KMS-11 (cell line): ENCODE measurements around the gene MEGF6.
"Not testable (repeated sequence)": the region's sequence is repeated elsewhere in the genome, so short reads cannot be mapped to it uniquely, and the experiment has no call there.

Experiments used
- H2AFZ ChIP-seq: fragments of 200-600 bp; sonication (generic); 2 replicates; pipeline ENCODE4 v1.6.1; 2016; ENCODE audit warnings: antibody characterized with exemption, mixed run types, low read depth
- H3K27ac ChIP-seq: fragments of 200-600 bp; sonication (generic); 2 replicates; pipeline ENCODE4 v1.6.1; 2016; ENCODE audit warnings: mild to moderate bottlenecking, mixed run types
- H3K27me3 ChIP-seq: fragments of 200-600 bp; sonication (generic); 2 replicates; pipeline ENCODE4 v1.6.1; 2017; ENCODE audit warnings: mild to moderate bottlenecking, low read depth, mixed run types, moderate library complexity; ENCODE audit not compliant: insufficient read depth
- H3K36me3 ChIP-seq: fragments of 200-600 bp; sonication (generic); 2 replicates; pipeline ENCODE4 v1.6.1; 2017; ENCODE audit warnings: mild to moderate bottlenecking, mixed run types; ENCODE audit not compliant: insufficient read depth
- H3K4me1 ChIP-seq: fragments of 200-600 bp; sonication (generic); 2 replicates; pipeline ENCODE4 v1.6.1; 2016; ENCODE audit warnings: mild to moderate bottlenecking, low read depth, mixed run types; ENCODE audit not compliant: poor library complexity, severe bottlenecking
- H3K4me2 ChIP-seq: fragments of 200-600 bp; sonication (generic); 2 replicates; pipeline ENCODE4 v1.7.0; 2016; ENCODE audit warnings: mild to moderate bottlenecking, mixed run types
- H3K4me3 ChIP-seq: fragments of 200-600 bp; sonication (generic); IDR thresholded peaks from 2 replicates; pipeline ENCODE4 v1.6.1; 2017; ENCODE audit warnings: low read depth, low read length, mixed read lengths; ENCODE audit not compliant: insufficient read depth
- H3K79me2 ChIP-seq: fragments of 200-600 bp; sonication (generic); 2 replicates; pipeline ENCODE4 v1.6.1; 2016; ENCODE audit warnings: low read depth, mixed run types; ENCODE audit not compliant: insufficient read depth
- H3K9ac ChIP-seq: fragments of 200-600 bp; sonication (generic); 2 replicates; pipeline ENCODE4 v1.6.1; 2016; ENCODE audit warnings: mild to moderate bottlenecking, mixed run types
- H4K20me1 ChIP-seq: fragments of 200-600 bp; sonication (generic); 2 replicates; pipeline ENCODE4 v1.6.1; 2016; ENCODE audit warnings: mild to moderate bottlenecking, mixed run types; ENCODE audit not compliant: insufficient read depth
- CTCF ChIP-seq: fragments of 200-600 bp; sonication (generic); conservative IDR thresholded peaks from 2 replicates; pipeline ENCODE4 v1.6.1; 2017; ENCODE audit warnings: low read depth, mild to moderate bottlenecking, antibody characterized with exemption, low read length, moderate library complexity, mixed read lengths

MEGF6 gene

GRCh38 chr1:3578433-3578805, 32.9 kb downstream of the MEGF6 start:
- H3K27ac ChIP-seq: no peak overlapping the region
- TF ChIP-seq CTCF: no peak
- no peak overlapping the region for H3K4me2 ChIP-seq
- no peak overlapping the region for H2AFZ ChIP-seq
- no peaks in the 10 kb centered on the region for H3K4me1 ChIP-seq
- no peaks in the 10 kb centered on the region for H3K79me2 ChIP-seq
- H3K9ac ChIP-seq: no peak overlapping the region
- peaks cover 54% of the 10 kb centered on the region for H3K27me3 ChIP-seq
- H3K36me3 ChIP-seq: no peaks in the 10 kb centered on the region
- H3K4me3 ChIP-seq: no peak overlapping the region
- H4K20me1 ChIP-seq: no peaks in the 10 kb centered on the region

GRCh38 chr1:3577711-3578432, 33.4 kb downstream of the MEGF6 start:
- no peak overlapping the region for H3K4me3 ChIP-seq
- H3K4me1 ChIP-seq: no peaks in the 10 kb centered on the region
- H3K27ac ChIP-seq: no peak overlapping the region
- H3K36me3 ChIP-seq: no peaks in the 10 kb centered on the region
- H3K4me2 ChIP-seq: no peak overlapping the region
- H4K20me1 ChIP-seq: no peaks in the 10 kb centered on the region
- no peak overlapping the region for H2AFZ ChIP-seq
- no peaks in the 10 kb centered on the region for H3K79me2 ChIP-seq
- no peak for TF ChIP-seq CTCF
- no peak overlapping the region for H3K9ac ChIP-seq
- peaks cover 54% of the 10 kb centered on the region for H3K27me3 ChIP-seq

GRCh38 chr1:3577300-3577699, 34.0 kb downstream of the MEGF6 start:
- no peak overlapping the region for H3K9ac ChIP-seq
- no peak overlapping the region for H2AFZ ChIP-seq
- no peak overlapping the region for H3K4me3 ChIP-seq
- TF ChIP-seq CTCF: no peak
- H3K4me1 ChIP-seq: no peaks in the 10 kb centered on the region
- H3K36me3 ChIP-seq: no peaks in the 10 kb centered on the region
- no peaks in the 10 kb centered on the region for H3K79me2 ChIP-seq
- no peak overlapping the region for H3K27ac ChIP-seq
- no peak overlapping the region for H3K4me2 ChIP-seq
- H3K27me3 ChIP-seq: peaks cover 54% of the 10 kb centered on the region
- H4K20me1 ChIP-seq: no peaks in the 10 kb centered on the region

GRCh38 chr1:3575993-3576392, 35.3 kb downstream of the MEGF6 start:
- H3K27ac ChIP-seq: no peak overlapping the region
- peaks cover 44% of the 10 kb centered on the region for H3K27me3 ChIP-seq
- H4K20me1 ChIP-seq: no peaks in the 10 kb centered on the region
- no peaks in the 10 kb centered on the region for H3K4me1 ChIP-seq
- H2AFZ ChIP-seq: no peak overlapping the region
- no peak overlapping the region for H3K9ac ChIP-seq
- H3K4me2 ChIP-seq: no peak overlapping the region
- no peak overlapping the region for H3K4me3 ChIP-seq
- TF ChIP-seq CTCF: no peak
- no peaks in the 10 kb centered on the region for H3K36me3 ChIP-seq
- no peaks in the 10 kb centered on the region for H3K79me2 ChIP-seq

GRCh38 chr1:3575515-3575914, 35.8 kb downstream of the MEGF6 start:
- not testable (repeated sequence) for H3K4me2 ChIP-seq, H4K20me1 ChIP-seq, H3K4me1 ChIP-seq, H3K36me3 ChIP-seq, H3K9ac ChIP-seq, H3K27ac ChIP-seq, H3K4me3 ChIP-seq, H2AFZ ChIP-seq, H3K79me2 ChIP-seq
- H3K27me3 ChIP-seq: peaks cover 46% of the 10 kb centered on the region
